HUES48 (cell line): ENCODE results near the gene ACSF3.

Experiments used
- H3K27ac ChIP-seq: one replicate; pipeline ENCODE4 v1.7.0; 2013; ENCODE audit warnings: low read depth, low read length, inconsistent platforms
- H3K27me3 ChIP-seq: 2 replicates; pipeline ENCODE4 v1.6.1; 2013; ENCODE audit warnings: mild to moderate bottlenecking, low read length; ENCODE audit not compliant: control insufficient read depth, insufficient read depth
- H3K36me3 ChIP-seq: 2 replicates; pipeline ENCODE4 v1.6.1; 2013; ENCODE audit warnings: low read length; ENCODE audit not compliant: control insufficient read depth, insufficient read depth
- H3K4me1 ChIP-seq: 2 replicates; pipeline ENCODE4 v1.6.1; 2013; ENCODE audit warnings: mild to moderate bottlenecking, low read length; ENCODE audit not compliant: control insufficient read depth, insufficient read depth
- H3K4me3 ChIP-seq: 2 replicates; pipeline ENCODE4 v1.5.1; 2013; ENCODE audit warnings: mild to moderate bottlenecking, low read depth, low read length
- H3K9ac ChIP-seq: 2 replicates; pipeline ENCODE4 v1.6.1; 2013; ENCODE audit warnings: mild to moderate bottlenecking, low read depth, low read length, moderate library complexity
- H3K9me3 ChIP-seq: 2 replicates; pipeline ENCODE4 v1.6.1; 2013; ENCODE audit warnings: low read length; ENCODE audit not compliant: control insufficient read depth, insufficient read depth

ACSF3 gene

DNA sequence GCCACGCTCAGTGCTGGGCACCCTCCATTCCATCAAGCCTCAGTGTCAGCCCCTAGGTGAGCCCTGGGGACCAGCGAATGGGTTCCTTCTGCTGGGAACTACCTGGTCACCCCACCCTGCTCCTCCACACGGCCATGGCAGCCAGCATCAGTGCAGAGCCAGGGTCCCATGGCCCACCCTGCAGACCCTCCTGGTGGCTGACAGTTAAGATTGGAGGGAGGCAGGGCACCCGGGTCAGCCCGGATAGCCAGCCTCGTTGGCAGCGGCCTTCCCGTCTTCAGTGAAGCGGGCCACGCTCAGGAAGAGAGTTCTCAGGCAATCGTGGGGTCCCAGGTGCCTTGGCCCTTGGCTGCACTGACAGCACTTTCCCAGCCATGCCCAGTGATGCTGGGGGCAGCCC, 37.1 kb upstream of the ACSF3 start:
- Histone ChIP-seq H3K36me3 (no peaks in the 10 kb centered on the region), H3K9ac (no peak overlapping the region), H3K4me1 (no peaks in the 10 kb centered on the region), H3K4me3 (no peak overlapping the region), H3K27ac (no peak overlapping the region), H3K9me3 (no peaks in the 10 kb centered on the region), H3K27me3 (no peaks in the 10 kb centered on the region)

DNA sequence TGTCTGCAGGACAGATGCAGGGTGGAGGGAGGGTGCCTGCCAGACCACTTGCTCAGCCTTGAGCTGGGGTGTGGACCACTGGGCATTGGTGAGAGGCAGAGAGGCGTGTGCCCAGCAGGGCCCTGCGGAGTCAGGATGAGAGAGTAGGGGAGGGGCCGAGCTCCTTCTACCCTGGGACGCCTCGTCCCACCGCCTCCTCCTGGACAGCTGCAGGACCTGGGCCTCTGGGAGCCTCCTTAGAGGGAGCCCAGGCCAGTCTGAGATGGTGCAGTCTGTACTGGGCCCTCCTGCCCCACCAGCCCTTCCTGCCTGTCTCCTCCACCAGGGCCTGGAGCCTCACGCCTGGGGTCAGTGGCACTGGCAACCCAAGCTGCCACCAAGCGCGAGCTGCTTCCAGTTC, 35.9 kb upstream of the ACSF3 start:
- Histone ChIP-seq H3K9ac (no peak overlapping the region), H3K27ac (no peak overlapping the region), H3K27me3 (no peaks in the 10 kb centered on the region), H3K9me3 (no peaks in the 10 kb centered on the region), H3K4me3 (no peak overlapping the region), H3K36me3 (no peaks in the 10 kb centered on the region), H3K4me1 (no peaks in the 10 kb centered on the region)

DNA sequence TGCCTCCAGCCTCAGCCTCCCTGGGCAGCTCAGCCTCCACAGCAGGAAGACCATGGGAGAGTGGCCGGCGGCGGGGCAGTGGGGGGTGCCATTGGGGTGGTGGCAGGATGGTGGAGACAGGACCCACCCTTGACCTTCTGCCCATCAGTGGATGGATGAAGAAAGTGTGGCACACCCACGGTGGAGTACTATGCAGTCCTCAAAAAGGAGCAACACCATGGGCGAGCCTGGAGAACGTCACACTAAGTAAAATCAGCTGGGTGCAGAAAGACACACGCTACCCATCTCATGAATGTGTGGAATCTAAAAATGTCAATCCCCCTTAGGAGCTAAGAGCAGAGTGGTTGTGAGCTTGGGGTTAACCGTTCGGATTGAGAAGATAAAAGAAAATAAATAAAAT, 34.8 kb upstream of the ACSF3 start:
- no peaks in the 10 kb centered on the region for H3K27me3 ChIP-seq
- no peak overlapping the region for H3K9ac ChIP-seq
- no peaks in the 10 kb centered on the region for H3K36me3 ChIP-seq
- no peaks in the 10 kb centered on the region for H3K4me1 ChIP-seq
- no peak overlapping the region for H3K4me3 ChIP-seq
- no peak overlapping the region for H3K27ac ChIP-seq
- no peaks in the 10 kb centered on the region for H3K9me3 ChIP-seq

DNA sequence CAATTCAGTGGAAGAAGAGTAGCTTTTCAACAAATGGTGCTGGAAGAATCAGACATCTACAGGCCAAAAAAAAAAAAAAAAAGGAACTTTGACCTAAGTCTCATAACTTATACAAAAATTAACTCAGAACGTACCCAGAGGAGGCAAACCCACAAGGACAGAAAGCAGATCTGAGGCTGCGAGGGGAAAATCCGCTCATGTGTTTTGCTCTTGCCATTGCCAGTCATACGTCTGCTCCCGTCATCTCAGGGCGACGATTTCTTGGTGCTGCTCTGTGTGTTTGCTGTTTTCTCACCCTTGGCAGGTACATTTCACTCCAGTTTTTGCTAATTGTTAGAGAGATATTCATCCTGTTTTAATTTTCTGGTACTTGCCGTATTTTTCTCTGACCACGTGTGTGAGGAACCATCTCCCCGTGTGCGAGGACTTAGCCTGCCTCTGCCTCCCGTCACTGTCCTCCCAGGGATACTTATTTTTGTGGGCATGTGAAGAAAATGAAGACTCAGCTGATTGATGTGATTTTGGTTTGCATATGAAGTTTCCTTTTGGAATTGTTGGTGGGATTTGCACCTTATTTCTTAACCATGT, 33.4 kb upstream of the ACSF3 start:
- H3K9me3 ChIP-seq, result no peaks in the 10 kb centered on the region
- no peaks in the 10 kb centered on the region for H3K27me3 ChIP-seq
- no peaks in the 10 kb centered on the region for H3K36me3 ChIP-seq
- no peak overlapping the region for H3K9ac ChIP-seq
- no peak overlapping the region for H3K4me3 ChIP-seq
- H3K4me1 ChIP-seq, result no peaks in the 10 kb centered on the region
- H3K27ac ChIP-seq, result no peak overlapping the region

DNA sequence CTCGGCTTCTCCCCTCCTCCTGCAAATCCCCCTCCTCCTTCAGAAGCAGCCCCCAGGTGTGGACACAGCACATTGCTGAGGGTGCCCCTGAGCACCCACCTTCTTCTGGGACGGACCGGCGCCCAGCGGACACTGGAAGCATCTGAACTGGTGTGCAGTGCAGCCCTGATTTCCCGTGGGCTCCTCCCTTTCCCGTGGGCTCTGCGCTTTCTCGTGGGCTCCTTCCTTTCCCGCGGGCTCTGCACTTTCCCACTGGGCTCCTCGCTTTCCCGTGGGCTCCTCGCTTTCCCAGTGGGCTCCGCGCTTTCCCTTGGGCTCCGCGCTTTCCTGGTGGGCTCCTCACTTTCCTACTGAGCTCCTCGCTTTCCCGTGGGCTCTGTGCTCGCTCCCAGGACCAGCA, 32.6 kb upstream of the ACSF3 start:
- Histone ChIP-seq H3K36me3 (no peaks in the 10 kb centered on the region), H3K4me3 (no peak overlapping the region), H3K27ac (no peak overlapping the region), H3K9ac (no peak overlapping the region), H3K27me3 (no peaks in the 10 kb centered on the region), H3K9me3 (no peaks in the 10 kb centered on the region), H3K4me1 (no peaks in the 10 kb centered on the region)

DNA sequence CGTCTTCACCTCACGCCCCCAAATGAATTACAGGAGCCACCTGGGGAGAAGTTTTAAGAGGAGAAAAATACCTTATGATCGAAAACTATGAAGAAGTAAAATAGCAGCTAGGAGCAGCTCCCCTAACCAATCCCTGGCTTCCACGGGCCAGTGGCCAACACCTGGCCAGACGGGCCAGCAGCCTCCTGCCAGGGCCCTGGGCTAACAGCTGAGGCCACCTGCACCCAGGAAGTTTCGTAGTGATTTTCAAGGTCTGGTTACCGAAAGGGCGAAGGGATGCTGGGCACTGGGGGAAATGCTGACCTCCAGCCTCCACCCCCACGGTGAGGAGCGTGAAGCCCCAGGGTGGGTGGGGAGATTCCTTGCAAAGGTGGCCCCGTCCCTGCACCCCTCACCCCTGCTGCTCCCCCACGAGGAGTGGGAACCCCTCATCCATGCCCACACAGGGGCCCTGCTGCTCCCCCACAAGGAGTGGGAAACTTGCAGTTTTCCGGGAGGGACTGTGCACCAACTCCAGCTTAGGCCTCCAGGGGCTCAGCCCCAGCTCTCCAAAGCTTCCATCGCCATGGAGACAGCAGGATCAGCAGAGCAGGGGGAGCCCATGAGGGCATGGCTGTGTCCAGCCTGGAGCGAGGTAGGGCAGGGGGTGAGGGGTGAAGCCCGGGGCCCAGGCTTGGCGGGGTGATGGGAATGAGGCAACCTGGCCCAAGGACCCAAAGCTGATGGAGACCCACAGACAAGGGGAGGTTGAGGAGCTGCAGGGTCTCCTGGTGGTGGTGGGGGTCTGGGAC, 31.9 kb upstream of the ACSF3 start:
- no peaks in the 10 kb centered on the region for H3K36me3 ChIP-seq
- no peak overlapping the region for H3K4me3 ChIP-seq
- no peaks in the 10 kb centered on the region for H3K4me1 ChIP-seq
- H3K9me3 ChIP-seq, result no peaks in the 10 kb centered on the region
- H3K27me3 ChIP-seq, result no peaks in the 10 kb centered on the region
- no peak overlapping the region for H3K27ac ChIP-seq
- H3K9ac ChIP-seq, result no peak overlapping the region

DNA sequence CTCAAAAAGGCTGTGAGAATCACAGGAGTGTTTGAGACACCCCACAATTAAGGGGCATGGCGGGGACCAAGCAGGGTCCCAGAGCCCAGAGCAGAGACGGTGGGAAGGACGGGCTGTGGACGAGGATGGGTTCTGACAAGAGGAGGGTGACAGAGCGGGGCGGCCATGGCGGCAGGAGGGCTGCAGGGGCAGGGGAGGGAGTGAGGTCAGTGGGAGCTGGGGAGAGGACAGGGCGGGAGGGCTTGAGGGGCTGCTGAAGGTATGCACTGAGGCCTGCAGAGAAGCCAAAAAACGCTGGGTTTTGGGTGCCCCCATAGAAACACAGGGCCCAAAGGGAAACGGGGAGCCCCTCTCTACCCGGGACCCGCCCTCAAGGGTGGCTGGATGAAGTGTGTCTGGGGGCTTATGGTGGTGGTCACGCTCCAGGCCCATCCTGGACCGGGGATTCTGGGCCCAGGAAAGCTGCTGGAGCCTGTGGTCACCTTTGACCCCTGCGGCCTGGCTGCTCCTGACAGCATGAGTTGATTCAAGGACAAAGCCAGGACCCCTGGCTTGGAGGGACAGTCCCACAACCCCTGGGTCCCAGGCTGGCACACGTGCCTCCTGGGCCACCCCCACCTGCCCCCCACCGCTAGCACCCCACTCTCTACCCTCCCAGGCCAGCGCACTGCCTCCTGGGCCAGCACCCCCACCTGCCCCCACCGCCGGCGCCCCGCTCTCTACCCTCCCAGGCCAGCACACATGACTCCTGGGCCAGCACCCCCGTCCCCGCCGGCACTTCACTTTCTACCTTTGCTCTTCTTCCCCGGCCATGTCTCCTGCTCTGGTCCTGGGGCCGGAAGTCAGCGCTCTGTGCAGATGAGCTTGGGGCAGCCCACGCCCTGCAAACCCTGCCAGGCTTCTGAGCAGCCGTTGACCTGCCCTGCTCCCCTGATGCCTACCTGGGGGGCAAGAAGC, 31.0 kb upstream of the ACSF3 start:
- Histone ChIP-seq H3K4me1 (no peaks in the 10 kb centered on the region), H3K9me3 (no peaks in the 10 kb centered on the region), H3K9ac (no peak overlapping the region), H3K36me3 (no peaks in the 10 kb centered on the region), H3K27ac (no peak overlapping the region), H3K27me3 (no peaks in the 10 kb centered on the region), H3K4me3 (no peak overlapping the region)

DNA sequence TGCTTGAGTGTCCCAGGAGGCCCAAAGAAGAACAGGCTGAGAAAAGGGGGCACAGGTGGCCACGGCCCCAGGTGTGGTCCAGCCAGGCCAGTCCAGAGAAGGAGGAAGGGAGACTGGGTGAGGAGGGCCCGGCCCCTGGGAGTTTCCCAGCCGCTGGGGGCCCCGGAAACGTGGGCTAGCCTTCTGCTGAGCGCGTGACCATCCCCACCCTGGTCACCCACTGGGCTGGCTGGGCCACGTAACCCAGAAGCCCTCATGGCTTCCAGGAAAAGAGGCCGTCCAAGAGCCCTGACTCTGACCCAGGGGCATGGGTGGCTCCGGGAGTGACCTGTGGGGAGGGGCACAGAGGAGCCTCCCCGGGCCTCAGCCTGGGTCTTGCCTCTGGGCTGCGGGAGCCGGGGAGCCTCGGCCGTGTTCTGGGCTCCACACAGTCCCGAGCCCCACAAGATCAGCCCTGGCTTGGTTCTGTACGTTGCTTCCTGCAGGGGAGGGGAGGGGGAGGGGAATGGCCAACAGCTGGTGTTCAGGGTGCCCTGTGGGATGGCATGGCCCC, 29.8 kb upstream of the ACSF3 start:
- no peaks in the 10 kb centered on the region for H3K36me3 ChIP-seq
- H3K4me1 ChIP-seq, result no peaks in the 10 kb centered on the region
- no peak overlapping the region for H3K27ac ChIP-seq
- H3K27me3 ChIP-seq, result no peaks in the 10 kb centered on the region
- no peak overlapping the region for H3K4me3 ChIP-seq
- H3K9ac ChIP-seq, result no peak overlapping the region
- H3K9me3 ChIP-seq, result no peaks in the 10 kb centered on the region; the same call in 1 of the 2 replicates

DNA sequence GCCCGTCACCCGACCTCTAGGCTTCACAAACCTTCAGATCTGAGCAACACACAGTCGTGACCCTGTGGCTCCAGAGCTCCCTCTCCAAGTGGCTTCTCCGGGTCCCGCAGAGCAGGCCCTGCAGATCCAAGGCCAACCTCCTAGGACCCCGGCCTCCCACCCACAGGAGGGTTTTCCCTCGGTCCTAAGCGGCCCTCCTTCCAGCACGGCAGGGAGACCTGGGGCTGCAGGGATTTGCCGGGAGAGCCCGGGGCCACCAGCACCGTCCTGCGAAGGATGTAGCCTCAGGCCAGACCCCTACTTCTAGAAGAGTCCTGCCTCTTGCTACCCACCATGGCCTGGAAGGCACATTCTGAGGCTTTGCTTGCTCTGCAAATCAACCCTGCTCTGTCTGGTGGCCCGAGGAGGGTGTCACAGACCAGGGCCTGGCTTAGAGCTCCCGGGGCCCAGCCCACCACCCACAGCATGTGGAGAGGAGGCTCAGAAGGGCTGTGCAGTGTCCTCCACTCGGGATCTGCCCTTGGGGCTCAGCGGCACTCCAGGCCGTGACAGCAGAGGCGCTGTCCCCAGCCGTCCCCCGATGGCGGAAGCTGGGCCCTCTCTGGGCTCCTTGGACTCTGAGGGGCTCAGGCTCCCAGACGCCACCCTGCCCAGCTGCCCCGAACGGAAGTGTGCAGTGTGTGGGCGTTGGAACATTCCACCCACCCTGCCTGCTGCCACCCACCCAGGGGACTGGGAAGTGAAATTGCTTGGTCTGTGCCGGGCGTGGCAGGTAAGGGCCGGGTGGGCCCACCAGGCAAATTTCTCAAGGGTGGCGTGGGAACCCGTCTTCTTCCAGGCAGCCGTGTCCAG, 28.8 kb upstream of the ACSF3 start:
- Histone ChIP-seq H3K36me3 (no peaks in the 10 kb centered on the region), H3K27ac (no peak overlapping the region), H3K4me3 (no peak overlapping the region), H3K4me1 (no peaks in the 10 kb centered on the region), H3K9ac (no peak overlapping the region), H3K9me3 (peaks cover 8% of the 10 kb centered on the region; the same call in 1 of the 2 replicates), H3K27me3 (no peaks in the 10 kb centered on the region)

DNA sequence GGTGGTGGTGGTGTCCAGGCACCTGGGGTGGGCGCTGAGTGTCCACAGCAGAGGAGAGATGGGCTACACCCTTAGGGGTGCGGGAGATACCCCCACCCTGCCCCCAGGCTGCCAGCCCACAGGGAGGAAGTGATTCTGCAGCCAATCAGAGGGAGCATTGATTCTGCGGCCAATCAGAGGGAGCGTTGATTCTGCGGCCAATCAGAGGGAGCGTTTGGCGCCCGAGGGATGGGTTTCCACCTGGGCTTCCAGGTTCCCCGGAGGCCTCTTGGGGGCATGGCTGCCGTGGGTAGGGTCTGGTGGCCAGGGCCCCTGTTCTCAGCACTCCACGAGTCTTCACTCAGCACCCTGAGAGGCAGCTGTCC, 28.2 kb upstream of the ACSF3 start:
- peaks cover 9% of the 10 kb centered on the region; the same call in 1 of the 2 replicates for H3K9me3 ChIP-seq
- H3K27me3 ChIP-seq, result no peaks in the 10 kb centered on the region
- no peak overlapping the region for H3K4me3 ChIP-seq
- H3K36me3 ChIP-seq, result no peaks in the 10 kb centered on the region
- no peak overlapping the region for H3K27ac ChIP-seq
- no peak overlapping the region for H3K9ac ChIP-seq
- no peaks in the 10 kb centered on the region for H3K4me1 ChIP-seq
